ENCODE results near the gene ICAM4. TPM values are rescaled to one million over a fixed set of nuclear protein-coding genes. Genes with fewer than 3 reads are reported as not detected.
"Not testable (repeated sequence)": the region's sequence is repeated elsewhere in the genome, so short reads cannot be mapped to it uniquely, and the experiment has no call there.

ICAM4 gene
- total RNA-seq, 4 donors from 2014 or later: 0.82 to 7.5 (median 2.0) TPM

DNA sequence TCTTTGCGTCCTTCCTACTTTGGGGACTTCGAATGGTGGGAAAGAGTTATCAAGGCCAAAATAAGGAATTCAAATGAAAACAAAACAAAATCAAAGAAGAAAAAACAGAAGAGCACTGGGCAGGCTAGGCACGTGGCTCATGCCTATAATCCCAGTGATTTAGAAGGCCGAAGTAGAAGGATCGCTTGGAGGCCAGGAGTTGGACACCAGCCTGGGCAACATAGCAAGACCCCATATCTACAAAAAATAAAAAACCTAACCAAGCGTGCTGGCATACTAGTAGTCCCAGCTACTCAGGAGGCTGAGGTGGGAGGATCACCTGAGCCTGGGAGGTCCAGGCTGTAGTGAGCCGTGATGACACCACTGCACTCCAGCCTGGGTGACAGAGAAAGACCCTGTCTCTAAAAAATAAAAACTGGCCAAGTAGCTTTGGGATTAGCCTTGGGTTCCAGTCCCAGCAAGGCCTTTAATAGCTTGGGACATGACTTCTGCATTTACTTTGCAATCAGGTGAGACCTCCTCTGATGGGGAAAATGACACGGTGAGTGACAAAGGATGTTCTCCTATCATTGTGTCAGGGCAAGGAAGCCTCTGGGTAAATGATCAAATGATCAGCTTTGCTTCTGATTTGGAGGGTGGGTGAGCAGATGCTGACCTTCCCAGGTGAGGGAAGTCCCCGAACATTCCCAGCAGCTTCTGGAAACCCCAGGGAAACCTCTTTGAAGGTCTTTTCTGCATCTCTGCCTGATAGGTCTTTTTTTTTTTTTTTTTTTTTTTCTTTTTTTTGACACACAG lies 8.8 kb upstream of the ICAM4 start:
- TF ChIP-seq CTCF (IDR thresholded peaks at IDR 0.05): no peak
- DNase-seq (ENCODE audit: low spot score) (no peak), ATAC-seq (ENCODE audit: low FRiP score) (no peak)

GRCh38 chr19:10278935-10279334 lies 7.8 kb upstream of the ICAM4 start:
- TF ChIP-seq CTCF (IDR thresholded peaks at IDR 0.05): no peak
- ATAC-seq (ENCODE audit: low FRiP score) (peak; percentile 21), DNase-seq (ENCODE audit: low spot score) (no peak)

GRCh38 chr19:10279737-10280442 lies 6.9 kb upstream of the ICAM4 start:
- ATAC-seq (ENCODE audit: low FRiP score) (no peak), DNase-seq (ENCODE audit: low spot score) (no peak)
- TF ChIP-seq CTCF (IDR thresholded peaks at IDR 0.05): no peak

GRCh38 chr19:10282043-10282442 lies 4.7 kb upstream of the ICAM4 start:
- DNase-seq (ENCODE audit: low spot score); ATAC-seq (ENCODE audit: low FRiP score): not testable (repeated sequence)

- DNase-seq (ENCODE audit: low spot score) (no peak), ATAC-seq (ENCODE audit: low FRiP score) (no peak)
- TF ChIP-seq CTCF (IDR thresholded peaks at IDR 0.05): no peak
Measured at GRCh38 chr19:10283301-10284064, 3.3 kb upstream of the ICAM4 start.

DNA sequence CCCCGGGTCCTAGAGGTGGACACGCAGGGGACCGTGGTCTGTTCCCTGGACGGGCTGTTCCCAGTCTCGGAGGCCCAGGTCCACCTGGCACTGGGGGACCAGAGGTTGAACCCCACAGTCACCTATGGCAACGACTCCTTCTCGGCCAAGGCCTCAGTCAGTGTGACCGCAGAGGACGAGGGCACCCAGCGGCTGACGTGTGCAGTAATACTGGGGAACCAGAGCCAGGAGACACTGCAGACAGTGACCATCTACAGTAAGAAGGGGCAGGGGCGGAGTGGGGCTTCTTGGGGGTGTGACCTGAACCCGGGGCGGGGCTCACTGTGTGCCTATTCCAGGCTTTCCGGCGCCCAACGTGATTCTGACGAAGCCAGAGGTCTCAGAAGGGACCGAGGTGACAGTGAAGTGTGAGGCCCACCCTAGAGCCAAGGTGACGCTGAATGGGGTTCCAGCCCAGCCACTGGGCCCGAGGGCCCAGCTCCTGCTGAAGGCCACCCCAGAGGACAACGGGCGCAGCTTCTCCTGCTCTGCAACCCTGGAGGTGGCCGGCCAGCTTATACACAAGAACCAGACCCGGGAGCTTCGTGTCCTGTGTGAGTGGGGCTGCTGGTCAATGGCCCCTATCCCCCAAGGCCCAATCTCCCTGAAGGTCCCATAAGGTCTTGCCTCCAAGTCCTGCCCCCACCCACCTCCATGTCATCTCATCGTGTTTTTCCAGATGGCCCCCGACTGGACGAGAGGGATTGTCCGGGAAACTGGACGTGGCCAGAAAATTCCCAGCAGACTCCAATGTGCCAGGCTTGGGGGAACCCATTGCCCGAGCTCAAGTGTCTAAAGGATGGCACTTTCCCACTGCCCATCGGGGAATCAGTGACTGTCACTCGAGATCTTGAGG lies 2.4 kb upstream of the ICAM4 start:
- TF ChIP-seq CTCF (IDR thresholded peaks at IDR 0.05): no peak
- ATAC-seq (ENCODE audit: low FRiP score) (no peak), DNase-seq (ENCODE audit: low spot score) (no peak)
